ENCODE data around the gene PRKAR1B. TPM values are rescaled to one million over a fixed set of nuclear protein-coding genes. Genes with fewer than 3 reads are reported as not detected.

PRKAR1B gene
- polyA plus RNA-seq, 1 of the 3 experiments (the other 2 are of a cell fraction) = 63.7 TPM

- H3K4me3 ChIP-seq (ENCODE audit: low read depth in 2 of 2, low read length in 1 of 2) = no peak overlapping the region
- TF ChIP-seq USF1 (IDR thresholded peaks at IDR 0.05; ENCODE audit: borderline replicate concordance, low read depth) (no peak), GATA2 (CRISPR knock-in tag; IDR thresholded peaks at IDR 0.05) (no peak), SIN3A (IDR thresholded peaks at IDR 0.05; ENCODE audit: borderline replicate concordance, low read depth, low read length) (no peak), ELF1 (IDR thresholded peaks at IDR 0.05) (no peak), GABPA (IDR thresholded peaks at IDR 0.05; ENCODE audit: low read depth) (no peak), JUND (IDR thresholded peaks at IDR 0.05) (no peak), MXI1 (IDR thresholded peaks at IDR 0.05; ENCODE audit: low read depth, low read length) (no peak), YY1 (IDR thresholded peaks at IDR 0.05; ENCODE audit: low read depth) (no peak), EP300 (IDR thresholded peaks at IDR 0.05; ENCODE audit: borderline replicate concordance in 1 of 2, low read depth in 1 of 2, low read length in 1 of 2) (no peak), TAF1 (IDR thresholded peaks at IDR 0.05; ENCODE audit: borderline replicate concordance, low read depth, low read length) (no peak), RXRA (IDR thresholded peaks at IDR 0.05; ENCODE audit: borderline replicate concordance, low read depth) (no peak), TCF12 (IDR thresholded peaks at IDR 0.05) (no peak)
- TF ChIP-seq, protein P1, sequence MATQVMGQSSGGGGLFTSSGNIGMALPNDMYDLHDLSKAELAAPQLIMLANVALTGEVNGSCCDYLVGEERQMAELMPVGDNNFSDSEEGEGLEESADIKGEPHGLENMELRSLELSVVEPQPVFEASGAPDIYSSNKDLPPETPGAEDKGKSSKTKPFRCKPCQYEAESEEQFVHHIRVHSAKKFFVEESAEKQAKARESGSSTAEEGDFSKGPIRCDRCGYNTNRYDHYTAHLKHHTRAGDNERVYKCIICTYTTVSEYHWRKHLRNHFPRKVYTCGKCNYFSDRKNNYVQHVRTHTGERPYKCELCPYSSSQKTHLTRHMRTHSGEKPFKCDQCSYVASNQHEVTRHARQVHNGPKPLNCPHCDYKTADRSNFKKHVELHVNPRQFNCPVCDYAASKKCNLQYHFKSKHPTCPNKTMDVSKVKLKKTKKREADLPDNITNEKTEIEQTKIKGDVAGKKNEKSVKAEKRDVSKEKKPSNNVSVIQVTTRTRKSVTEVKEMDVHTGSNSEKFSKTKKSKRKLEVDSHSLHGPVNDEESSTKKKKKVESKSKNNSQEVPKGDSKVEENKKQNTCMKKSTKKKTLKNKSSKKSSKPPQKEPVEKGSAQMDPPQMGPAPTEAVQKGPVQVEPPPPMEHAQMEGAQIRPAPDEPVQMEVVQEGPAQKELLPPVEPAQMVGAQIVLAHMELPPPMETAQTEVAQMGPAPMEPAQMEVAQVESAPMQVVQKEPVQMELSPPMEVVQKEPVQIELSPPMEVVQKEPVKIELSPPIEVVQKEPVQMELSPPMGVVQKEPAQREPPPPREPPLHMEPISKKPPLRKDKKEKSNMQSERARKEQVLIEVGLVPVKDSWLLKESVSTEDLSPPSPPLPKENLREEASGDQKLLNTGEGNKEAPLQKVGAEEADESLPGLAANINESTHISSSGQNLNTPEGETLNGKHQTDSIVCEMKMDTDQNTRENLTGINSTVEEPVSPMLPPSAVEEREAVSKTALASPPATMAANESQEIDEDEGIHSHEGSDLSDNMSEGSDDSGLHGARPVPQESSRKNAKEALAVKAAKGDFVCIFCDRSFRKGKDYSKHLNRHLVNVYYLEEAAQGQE (IDR thresholded peaks at IDR 0.05; ENCODE audit: low read depth, low read length) = no peak
- no peak overlapping the region for H3K9ac ChIP-seq
- H4K20me1 ChIP-seq (ENCODE audit: insufficient read depth) = no peaks in the 10 kb centered on the region
- H3K4me1 ChIP-seq (ENCODE audit: control insufficient read depth in 1 of 2, insufficient read depth in 2 of 2, low read depth in 1 of 2, low read length in 1 of 2) = no peaks in the 10 kb centered on the region
- peaks cover 3% of the 10 kb centered on the region for H3F3A ChIP-seq (replicated peaks; ENCODE audit: insufficient read depth)
- DNase-seq = no peak
- no peak overlapping the region for H2AFZ ChIP-seq (ENCODE audit: low read depth)
- H3K4me2 ChIP-seq = no peak overlapping the region
- WGBS (ENCODE audit: low lambda C conversion rate) = 94% methylated on average over 19 of the region's 19 CpGs
- H3K27ac ChIP-seq (ENCODE audit: low read depth in 2 of 2, low read length in 1 of 2) = no peak overlapping the region
- no peaks in the 10 kb centered on the region for H3K79me2 ChIP-seq (ENCODE audit: insufficient read depth)
- H3K27me3 ChIP-seq (ENCODE audit: insufficient read depth) = no peaks in the 10 kb centered on the region
- no peaks in the 10 kb centered on the region for H3K9me2 ChIP-seq
- ChIA-PET POLR2A (no interaction called here), CTCF (no interaction called here)
- H3K36me3 ChIP-seq (replicated peaks in 1 of 2; ENCODE audit: control insufficient read depth in 1 of 2, insufficient read depth in 2 of 2, low read length in 1 of 2) = peaks cover 0 to 9% of the 10 kb centered on the region in 2 experiments
- no peaks in the 10 kb centered on the region for H3K9me3 ChIP-seq
Observed at GRCh38 chr7:550881-551614, 176.0 kb downstream of the PRKAR1B start.
